ENCODE results near the gene ANKEF1. TPM values are rescaled to one million over a fixed set of nuclear protein-coding genes. Genes with fewer than 3 reads are reported as not detected.

ANKEF1 gene
- total RNA-seq, 1 experiment from 2014 or later: 11.6 TPM

DNA sequence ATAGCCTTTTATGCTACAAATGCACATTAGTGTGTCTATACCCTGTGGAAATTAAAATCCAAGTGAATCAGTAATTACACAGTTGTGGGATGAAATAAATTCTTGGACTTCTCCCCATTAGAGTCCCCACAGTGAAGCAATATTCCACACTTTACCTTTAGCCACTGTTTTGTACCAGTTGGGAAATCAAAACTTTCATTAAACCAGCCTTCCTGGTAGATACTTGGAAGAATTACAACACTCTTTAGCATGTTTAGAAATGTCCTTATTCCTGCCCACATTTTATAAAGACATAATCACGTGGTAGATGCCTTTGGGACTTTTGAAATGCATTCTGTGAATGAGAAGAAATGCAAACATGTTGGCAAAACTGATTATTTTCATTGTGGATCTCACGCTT lies 49.0 kb upstream of the ANKEF1 start:
- Histone ChIP-seq H3K9me2 (replicated peaks; ENCODE audit: low read length) (no peaks in the 10 kb centered on the region), H3K4me3 (ENCODE audit: low read length) (no peak overlapping the region), H3K9ac (ENCODE audit: low read length) (no peak overlapping the region), H3K79me2 (ENCODE audit: low read length) (no peaks in the 10 kb centered on the region), H3K27me3 (ENCODE audit: low read length) (peaks cover 52% of the 10 kb centered on the region), H3K4me2 (ENCODE audit: low read length) (no peak overlapping the region), H3K36me3 (ENCODE audit: low read depth, low read length) (no peaks in the 10 kb centered on the region), H4K20me1 (ENCODE audit: low read length) (no peaks in the 10 kb centered on the region), H3K4me1 (ENCODE audit: insufficient read depth, low read length) (no peaks in the 10 kb centered on the region), H3K9me3 (ENCODE audit: low read length) (no peaks in the 10 kb centered on the region), H2AFZ (ENCODE audit: low read length) (no peak overlapping the region), H3F3A (ENCODE audit: low read length, unreplicated experiment) (no peaks in the 10 kb centered on the region), H3K27ac (ENCODE audit: low read length) (no peak overlapping the region)
- CTCF ChIA-PET: no interaction called here
- ATAC-seq: no peak
- no TSS peak for BruUV-seq (replicated peaks)
- POLR2A ChIA-PET (ENCODE audit: unreplicated experiment): no interaction called here
- TF ChIP-seq, protein P1, sequence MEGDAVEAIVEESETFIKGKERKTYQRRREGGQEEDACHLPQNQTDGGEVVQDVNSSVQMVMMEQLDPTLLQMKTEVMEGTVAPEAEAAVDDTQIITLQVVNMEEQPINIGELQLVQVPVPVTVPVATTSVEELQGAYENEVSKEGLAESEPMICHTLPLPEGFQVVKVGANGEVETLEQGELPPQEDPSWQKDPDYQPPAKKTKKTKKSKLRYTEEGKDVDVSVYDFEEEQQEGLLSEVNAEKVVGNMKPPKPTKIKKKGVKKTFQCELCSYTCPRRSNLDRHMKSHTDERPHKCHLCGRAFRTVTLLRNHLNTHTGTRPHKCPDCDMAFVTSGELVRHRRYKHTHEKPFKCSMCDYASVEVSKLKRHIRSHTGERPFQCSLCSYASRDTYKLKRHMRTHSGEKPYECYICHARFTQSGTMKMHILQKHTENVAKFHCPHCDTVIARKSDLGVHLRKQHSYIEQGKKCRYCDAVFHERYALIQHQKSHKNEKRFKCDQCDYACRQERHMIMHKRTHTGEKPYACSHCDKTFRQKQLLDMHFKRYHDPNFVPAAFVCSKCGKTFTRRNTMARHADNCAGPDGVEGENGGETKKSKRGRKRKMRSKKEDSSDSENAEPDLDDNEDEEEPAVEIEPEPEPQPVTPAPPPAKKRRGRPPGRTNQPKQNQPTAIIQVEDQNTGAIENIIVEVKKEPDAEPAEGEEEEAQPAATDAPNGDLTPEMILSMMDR (conservative IDR thresholded peaks at IDR 0.05; ENCODE audit: low read depth, low read length): no peak
- TF ChIP-seq EZH2phosphoT487 (IDR thresholded peaks at IDR 0.05; ENCODE audit: borderline replicate concordance, low read length): no peak
- TF ChIP-seq EZH2 (IDR thresholded peaks at IDR 0.05; ENCODE audit: low read length, unreplicated experiment): no peak
- intact Hi-C loops (cut with micrococcal nuclease): loop anchor here (5.0 kb wide), 1 partner anchor 42 kb away; no protein-coding TSS in a partner anchor
- DNase-seq: no peak

DNA sequence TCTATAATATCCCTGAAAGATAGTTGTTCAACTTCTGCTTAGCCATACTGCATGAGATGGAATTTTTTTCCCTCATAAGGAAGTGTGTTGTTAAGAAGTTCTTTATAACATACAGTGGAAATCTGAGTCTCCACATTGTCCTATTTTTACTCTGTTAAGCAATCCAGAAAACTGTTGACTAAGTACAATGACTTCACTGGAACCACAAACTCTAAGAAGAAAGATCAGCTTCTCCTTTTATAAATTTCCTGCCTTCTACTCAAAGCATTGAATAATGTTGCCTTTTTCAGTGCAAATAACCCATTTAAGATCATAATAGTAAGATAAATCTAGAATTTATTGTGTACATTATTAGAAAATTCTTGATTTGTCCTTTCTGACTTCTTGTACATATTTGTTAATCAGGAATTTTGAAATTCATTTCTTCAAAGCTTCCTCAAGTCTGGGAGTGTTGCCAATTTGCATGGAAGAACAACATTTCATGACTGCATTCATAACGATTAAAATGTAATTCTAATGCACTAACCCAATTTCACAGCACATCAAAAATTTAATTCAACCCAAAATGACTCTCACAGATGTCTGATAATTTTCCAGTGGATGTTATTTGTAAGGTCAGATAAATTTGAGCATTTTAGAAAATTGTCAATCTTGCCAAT lies 45.6 kb upstream of the ANKEF1 start:
- H3K9ac ChIP-seq (ENCODE audit: low read length): no peak overlapping the region
- no peak overlapping the region for H2AFZ ChIP-seq (ENCODE audit: low read length)
- no peaks in the 10 kb centered on the region for H3K4me1 ChIP-seq (ENCODE audit: insufficient read depth, low read length)
- H3K27ac ChIP-seq (ENCODE audit: low read length): no peak overlapping the region
- H3K9me3 ChIP-seq (ENCODE audit: low read length): no peaks in the 10 kb centered on the region
- no peaks in the 10 kb centered on the region for H4K20me1 ChIP-seq (ENCODE audit: low read length)
- no peaks in the 10 kb centered on the region for H3F3A ChIP-seq (ENCODE audit: low read length, unreplicated experiment)
- H3K79me2 ChIP-seq (ENCODE audit: low read length): no peaks in the 10 kb centered on the region
- no peak overlapping the region for H3K4me3 ChIP-seq (ENCODE audit: low read length)
- DNase-seq: no peak
- intact Hi-C loops (cut with micrococcal nuclease): loop anchor here (5.0 kb wide), 1 partner anchor 38 kb away; no protein-coding TSS in a partner anchor
- H3K9me2 ChIP-seq (replicated peaks; ENCODE audit: low read length): no peaks in the 10 kb centered on the region
- H3K36me3 ChIP-seq (ENCODE audit: low read depth, low read length): no peaks in the 10 kb centered on the region
- ChIA-PET POLR2A (ENCODE audit: unreplicated experiment) (no interaction called here), CTCF (no interaction called here)
- TF ChIP-seq, protein P1 (conservative IDR thresholded peaks at IDR 0.05; ENCODE audit: low read depth, low read length): no peak
- TF ChIP-seq EZH2 (IDR thresholded peaks at IDR 0.05; ENCODE audit: low read length, unreplicated experiment): no peak
- TF ChIP-seq EZH2phosphoT487 (IDR thresholded peaks at IDR 0.05; ENCODE audit: borderline replicate concordance, low read length): no peak
- no TSS peak for BruUV-seq (replicated peaks)
- no peak for ATAC-seq
- no peak overlapping the region for H3K4me2 ChIP-seq (ENCODE audit: low read length)
- H3K27me3 ChIP-seq (ENCODE audit: low read length): peaks cover 60% of the 10 kb centered on the region

DNA sequence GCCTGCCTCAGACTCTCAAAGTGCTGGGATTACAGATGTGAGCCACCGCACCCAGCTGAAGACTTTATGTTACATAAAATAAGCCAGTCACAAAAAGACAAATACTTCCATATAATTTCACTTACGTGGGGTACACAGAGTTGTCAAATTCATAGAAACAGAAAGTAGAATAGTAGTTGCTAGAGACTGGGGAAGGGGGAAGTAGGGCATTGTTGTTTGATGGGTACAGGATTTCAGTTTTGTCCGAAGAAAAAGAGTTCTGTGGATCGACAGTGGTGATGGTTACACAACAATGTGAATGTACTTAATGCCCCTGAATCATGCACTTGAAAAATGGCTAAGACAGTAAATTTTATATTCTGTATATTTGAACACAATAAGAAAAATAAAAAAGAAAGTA lies 41.6 kb upstream of the ANKEF1 start:
- ChIA-PET POLR2A (ENCODE audit: unreplicated experiment) (no interaction called here), CTCF (no interaction called here)
- Histone ChIP-seq H3F3A (ENCODE audit: low read length, unreplicated experiment) (no peaks in the 10 kb centered on the region), H3K4me2 (ENCODE audit: low read length) (no peak overlapping the region), H3K27ac (ENCODE audit: low read length) (no peak overlapping the region), H3K9ac (ENCODE audit: low read length) (no peak overlapping the region), H4K20me1 (ENCODE audit: low read length) (no peaks in the 10 kb centered on the region), H3K4me3 (ENCODE audit: low read length) (no peak overlapping the region), H3K36me3 (ENCODE audit: low read depth, low read length) (no peaks in the 10 kb centered on the region), H2AFZ (ENCODE audit: low read length) (no peak overlapping the region), H3K27me3 (ENCODE audit: low read length) (peaks cover 27% of the 10 kb centered on the region), H3K9me3 (ENCODE audit: low read length) (no peaks in the 10 kb centered on the region), H3K9me2 (replicated peaks; ENCODE audit: low read length) (no peaks in the 10 kb centered on the region), H3K79me2 (ENCODE audit: low read length) (no peaks in the 10 kb centered on the region), H3K4me1 (ENCODE audit: insufficient read depth, low read length) (no peaks in the 10 kb centered on the region)
- no TSS peak for BruUV-seq (replicated peaks)
- ATAC-seq (no peak), DNase-seq (no peak)
- intact Hi-C loops (cut with micrococcal nuclease): no loop called here
- TF ChIP-seq, protein P1 (conservative IDR thresholded peaks at IDR 0.05; ENCODE audit: low read depth, low read length): no peak
- no peak for TF ChIP-seq EZH2phosphoT487 (IDR thresholded peaks at IDR 0.05; ENCODE audit: borderline replicate concordance, low read length)
- no peak for TF ChIP-seq EZH2 (IDR thresholded peaks at IDR 0.05; ENCODE audit: low read length, unreplicated experiment)

All from PC-3 (cell line).